Epithelial cell of prostate (primary cell): ENCODE measurements around the gene SLC39A5.
"Not testable (repeated sequence)": the region's sequence is repeated elsewhere in the genome, so short reads cannot be mapped to it uniquely, and the experiment has no call there.

Source experiments
- DNase-seq: peaks from one replicate; pipeline ENCODE4 v3.0.0-alpha.2; 2011; ENCODE audit warnings: low read depth, low spot score
- H3K27ac ChIP-seq: fragments of 450-650 bp; 2 replicates; pipeline ENCODE4 v1.5.1; 2017; ENCODE audit warnings: mild to moderate bottlenecking

Gene SLC39A5

GRCh38 chr12:56266693-56267442, 37.0 kb downstream of the SLC39A5 start, which contains the start of gene COQ10A:
TSS of gene COQ10A (plus strand) at chr12:56266942. CDS start at chr12:56267119, 177 bp downstream.
- peak; percentile 18 for DNase-seq
- peak within 1 kb of the TSS; percentile 47 for H3K27ac ChIP-seq

GRCh38 chr12:56267443-56268071, 37.7 kb downstream of the SLC39A5 start:
- no peak for DNase-seq
- H3K27ac ChIP-seq = no peak overlapping the region

- H3K27ac ChIP-seq = no peak overlapping the region
- no peak for DNase-seq
Measured at GRCh38 chr12:56271031-56271430, 41.2 kb downstream of the SLC39A5 start.

GRCh38 chr12:56272468-56272867, 42.6 kb downstream of the SLC39A5 start:
- not testable (repeated sequence) for H3K27ac ChIP-seq, DNase-seq

GRCh38 chr12:56274299-56274698, 44.4 kb downstream of the SLC39A5 start:
- H3K27ac ChIP-seq = no peak overlapping the region
- DNase-seq = no peak

GRCh38 chr12:56278905-56279304, 49.1 kb downstream of the SLC39A5 start:
- no peak overlapping the region for H3K27ac ChIP-seq
- DNase-seq = no peak

- no peak for DNase-seq
- no peak overlapping the region for H3K27ac ChIP-seq
Measured at GRCh38 chr12:56280849-56281248, 51.0 kb downstream of the SLC39A5 start.

GRCh38 chr12:56282030-56282429, 52.2 kb downstream of the SLC39A5 start:
- H3K27ac ChIP-seq = no peak overlapping the region
- no peak for DNase-seq

GRCh38 chr12:56282579-56282978, 52.7 kb downstream of the SLC39A5 start:
- H3K27ac ChIP-seq = no peak overlapping the region
- DNase-seq = no peak

- not testable (repeated sequence) for DNase-seq, H3K27ac ChIP-seq
Measured at GRCh38 chr12:56284263-56284662, 54.4 kb downstream of the SLC39A5 start.

- H3K27ac ChIP-seq = no peak overlapping the region
- DNase-seq = no peak
Measured at GRCh38 chr12:56286044-56286830, 56.4 kb downstream of the SLC39A5 start.
